Fibroblast of pulmonary artery (primary cell): ENCODE measurements around the gene KLHL33.

ENCODE experiments used
- DNase-seq: peaks from one replicate; pipeline ENCODE4 v3.0.0-alpha.2; 2010; ENCODE audit warnings: low read depth
- H3K4me3 ChIP-seq: replicated peaks from 2 replicates; pipeline ENCODE4 v1.5.1; 2011; ENCODE audit warnings: low read depth, mild to moderate bottlenecking, control low read depth, low read length, moderate library complexity
- TF ChIP-seq, protein P1 (sequence below): IDR thresholded peaks from 2 replicates; pipeline ENCODE4 v1.5.1; 2011; ENCODE audit warnings: mild to moderate bottlenecking, control low read depth, low read length, inconsistent platforms; ENCODE audit errors: missing control alignments

The KLHL33 gene

DNA sequence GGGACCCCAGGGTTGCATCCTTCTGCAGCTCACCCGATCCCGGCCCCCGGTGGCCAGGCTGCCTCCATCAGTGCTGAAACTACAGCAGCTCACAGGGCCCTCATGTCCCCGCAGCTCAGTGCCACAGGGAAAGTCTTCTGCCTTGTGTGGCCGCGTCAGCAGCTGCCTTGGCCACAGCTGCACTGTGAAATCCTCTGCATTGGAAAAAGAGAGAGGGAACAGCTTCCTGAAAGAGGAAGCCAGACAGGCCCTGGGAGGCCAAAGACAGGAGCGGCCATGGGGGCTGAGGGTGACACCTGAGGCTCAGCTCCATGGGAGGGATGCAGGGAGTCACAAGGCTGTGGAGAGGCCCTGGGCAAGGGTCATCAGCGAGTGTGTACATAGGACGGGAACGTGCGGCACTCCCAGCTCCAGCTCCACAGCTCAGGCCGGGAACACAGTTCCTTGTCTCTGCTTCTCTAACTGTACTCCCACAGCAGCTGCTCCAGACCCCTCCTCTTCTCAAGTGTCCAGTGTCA lies 59.8 kb downstream of the KLHL33 start:
- no peak overlapping the region for H3K4me3 ChIP-seq
- TF ChIP-seq, protein P1, sequence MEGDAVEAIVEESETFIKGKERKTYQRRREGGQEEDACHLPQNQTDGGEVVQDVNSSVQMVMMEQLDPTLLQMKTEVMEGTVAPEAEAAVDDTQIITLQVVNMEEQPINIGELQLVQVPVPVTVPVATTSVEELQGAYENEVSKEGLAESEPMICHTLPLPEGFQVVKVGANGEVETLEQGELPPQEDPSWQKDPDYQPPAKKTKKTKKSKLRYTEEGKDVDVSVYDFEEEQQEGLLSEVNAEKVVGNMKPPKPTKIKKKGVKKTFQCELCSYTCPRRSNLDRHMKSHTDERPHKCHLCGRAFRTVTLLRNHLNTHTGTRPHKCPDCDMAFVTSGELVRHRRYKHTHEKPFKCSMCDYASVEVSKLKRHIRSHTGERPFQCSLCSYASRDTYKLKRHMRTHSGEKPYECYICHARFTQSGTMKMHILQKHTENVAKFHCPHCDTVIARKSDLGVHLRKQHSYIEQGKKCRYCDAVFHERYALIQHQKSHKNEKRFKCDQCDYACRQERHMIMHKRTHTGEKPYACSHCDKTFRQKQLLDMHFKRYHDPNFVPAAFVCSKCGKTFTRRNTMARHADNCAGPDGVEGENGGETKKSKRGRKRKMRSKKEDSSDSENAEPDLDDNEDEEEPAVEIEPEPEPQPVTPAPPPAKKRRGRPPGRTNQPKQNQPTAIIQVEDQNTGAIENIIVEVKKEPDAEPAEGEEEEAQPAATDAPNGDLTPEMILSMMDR, result no peak
- DNase-seq, result no peak
